Stimulated activated CD8-positive, alpha-beta memory T cell treated with anti-CD3 and anti-CD28 coated beads, Interleukin-4, amount 100 ng/mL, for 24 hours (primary cell): ENCODE data around the gene VWA5B2.

Experiments
- DNase-seq: peaks from one replicate; pipeline ENCODE4 v3.0.0-alpha.2; 2020; ENCODE audit warnings: low read depth

VWA5B2 gene

GRCh38 chr3:184275961-184276910 is 46.9 kb downstream of the VWA5B2 start, which contains the start of gene ECE2:
Gene ECE2, plus strand, starts transcription at chr3:184276022. Its CDS starts 132 bp downstream, at chr3:184276154.
- DNase-seq, result no peak

GRCh38 chr3:184277366-184277765 is 48.0 kb downstream of the VWA5B2 start:
- DNase-seq, result no peak

- no peak for DNase-seq
Observed at GRCh38 chr3:184282941-184283340, 53.6 kb downstream of the VWA5B2 start.

GRCh38 chr3:184283681-184284080 is 54.3 kb downstream of the VWA5B2 start:
- DNase-seq, result no peak

GRCh38 chr3:184284696-184285095 is 55.3 kb downstream of the VWA5B2 start:
- no peak for DNase-seq

- peak; percentile 50 for DNase-seq
Observed at GRCh38 chr3:184289426-184289938, 60.1 kb downstream of the VWA5B2 start.

GRCh38 chr3:184290331-184290730 is 60.9 kb downstream of the VWA5B2 start:
- DNase-seq, result no peak

GRCh38 chr3:184291044-184291737 is 61.8 kb downstream of the VWA5B2 start:
- DNase-seq, result no peak
